Psoas muscle (tissue), 8 donors: ENCODE results near the gene OSBP2. TPM values are rescaled to one million over a fixed set of nuclear protein-coding genes. Genes with fewer than 3 reads are reported as not detected.

Source experiments
- ATAC-seq, 4 donors: fragments of 200-7000 bp; cut with Tn5 transposase; one replicate each; pipeline ENCODE4 v1.9.1; 2020; ENCODE audit warnings: moderate library complexity in 3 of 4, mild to moderate bottlenecking in 2 of 4
- DNase-seq, 2 donors: peaks; one replicate each; pipeline ENCODE4 v3.0.0-alpha.2; 2020
- H3K27ac ChIP-seq: fragments of 200-600 bp; one replicate; pipeline ENCODE4 v1.8.0; 2022
- H3K27me3 ChIP-seq, 3 donors: fragments of 200-600 bp in 1 of 3; one replicate each; pipeline versions ENCODE4 v1.6.1 to v1.8.0; 2013 to 2022; ENCODE audit warnings: low read length in 2 of 3, mild to moderate bottlenecking in 2 of 3, moderate library complexity in 1 of 3; ENCODE audit not compliant: insufficient read depth in 3 of 3
- H3K36me3 ChIP-seq, 2 donors: fragments of 200-600 bp in 1 of 2; one replicate each; pipeline versions ENCODE4 v1.6.1 to v1.8.0; 2013 to 2022; ENCODE audit warnings: low read depth in 1 of 2, mild to moderate bottlenecking in 1 of 2, moderate library complexity in 1 of 2; ENCODE audit not compliant: insufficient read depth in 1 of 2
- H3K4me1 ChIP-seq: fragments of 200-600 bp; one replicate; pipeline ENCODE4 v1.8.0; 2022
- H3K4me3 ChIP-seq: fragments of 200-600 bp; one replicate; pipeline ENCODE4 v1.8.0; 2022; ENCODE audit warnings: mild to moderate bottlenecking
- H3K9me3 ChIP-seq: fragments of 200-600 bp; one replicate; pipeline ENCODE4 v1.8.0; 2022
- CTCF ChIP-seq: fragments of 200-600 bp; IDR thresholded peaks from one replicate; pipeline ENCODE4 v1.8.0; 2022; ENCODE audit warnings: antibody characterized with exemption
- WGBS, 3 donors: extraction: QIAGEN DNeasy Blood & Tissue Kit; methylation state at CpG; one replicate each; pipeline versions ENCODE4 v1.1.6 to v1.1.7; 2013; 5-methylcytosine and 5-hydroxymethylcytosine counted together
- intact Hi-C, 2 donors: fragments of 100-400 bp; cut with DNase I; formaldehyde crosslinking; loops; one replicate each; pipeline versions ENCODE4 v1.11.0 to v1.14.2; 2022
- polyA plus RNA-seq, 3 donors: library from polyadenylated mRNA; stranded (reverse); fragments of 200-250 nt; gene quantifications; one replicate each; pipeline ENCODE4 v1.2.3, GENCODE V29; 2013
- total RNA-seq, 4 donors: library from RNA; stranded (reverse); fragmentation: NEBNext Ultra II Directional in 2 of 4; extraction: Animal tissue kit (Norgen Biotek cat#: 25700) in 2 of 4; gene quantifications; one replicate each; pipeline versions ENCODE4 v1.2.1 to v1.2.4, GENCODE V29; 2021 to 2023
- donor health status: healthy with polysubstance abuse.
- donor health status: DM: no; HTN: no; CAD: no; lungs with moderate emphysema.
- donor health status: Bipolar disorder and iron deficiency.
- donor health status: healthy.
- donor health status: DM: yes; HTN: yes; CAD: no.
- donor health status: DM: no; HTN: no; CAD: no.
- donor health status: DM: no; HTN: no; CAD: no.
- donor health status: DM: yes; HTN: yes; CAD: no.

OSBP2 gene
- total and polyA plus RNA-seq, 7 donors = 0.27 to 8.2 (median 2.5) TPM

GRCh38 chr22:30903876-30904460 lies 209.3 kb downstream of the OSBP2 start:
- Histone ChIP-seq H3K4me3 (no peak overlapping the region), H3K36me3 (no peaks in the 10 kb centered on the region), H3K4me1 (no peaks in the 10 kb centered on the region), H3K9me3 (peaks cover 9% of the 10 kb centered on the region), H3K27ac (no peak overlapping the region), H3K27me3 (no peaks in the 10 kb centered on the region)
- no peak for DNase-seq
- WGBS, 3 donors = 74 to 81% (median 78%) methylated on average over 6 of the region's 6 CpGs
- no peak for TF ChIP-seq CTCF
- ATAC-seq = no peak
- intact Hi-C loops = no loop called here

- Histone ChIP-seq H3K27ac (no peak overlapping the region), H3K27me3 (no peaks in the 10 kb centered on the region), H3K4me3 (no peak overlapping the region), H3K36me3 (peaks cover 0 to 8% of the 10 kb centered on the region in 2 donors), H3K4me1 (no peaks in the 10 kb centered on the region), H3K9me3 (no peaks in the 10 kb centered on the region)
- intact Hi-C loops = no loop called here
- DNase-seq = no peak
- WGBS, 3 donors = 93 to 95% (median 94%) methylated on average over 45 to 49 of the region's 49 CpGs
- no peak for TF ChIP-seq CTCF
- ATAC-seq = no peak
Measured at GRCh38 chr22:30905696-30906341, 211.1 kb downstream of the OSBP2 start.

- intact Hi-C loops = no loop called here
- no peak for DNase-seq
- Histone ChIP-seq H3K4me3 (no peak overlapping the region), H3K9me3 (no peaks in the 10 kb centered on the region), H3K4me1 (no peaks in the 10 kb centered on the region), H3K27ac (no peak overlapping the region), H3K27me3 (no peaks in the 10 kb centered on the region), H3K36me3 (peaks cover 0 to 8% of the 10 kb centered on the region in 2 donors)
- 94 to 96% (median 95%) methylated on average over 9 of the region's 9 CpGs for WGBS, 3 donors
- no peak for TF ChIP-seq CTCF
- no peak for ATAC-seq
Measured at GRCh38 chr22:30906411-30906810, 211.7 kb downstream of the OSBP2 start.

- H3K27ac ChIP-seq = no peak overlapping the region
- TF ChIP-seq CTCF = no peak
- intact Hi-C loops = no loop called here
- H3K27me3 ChIP-seq = no peaks in the 10 kb centered on the region
- H3K4me1 ChIP-seq = no peaks in the 10 kb centered on the region
- H3K9me3 ChIP-seq = no peaks in the 10 kb centered on the region
- ATAC-seq = no peak
- H3K4me3 ChIP-seq = no peak overlapping the region
- DNase-seq = no peak
- H3K36me3 ChIP-seq = peaks cover 0 to 8% of the 10 kb centered on the region in 2 donors
- 92 to 100% (median 100%) methylated on average over 1 of the region's 1 CpG for WGBS, 3 donors
Measured at GRCh38 chr22:30906946-30907345, 212.3 kb downstream of the OSBP2 start.
